Esophagus squamous epithelium (tissue), 5 donors: Measurements from ENCODE around the gene NKIRAS1. TPM values are rescaled to one million over a fixed set of nuclear protein-coding genes. Genes with fewer than 3 reads are reported as not detected.

Experiments used
- DNase-seq: peaks from one replicate; lab custom pipeline; 2025; lab: John Stamatoyannopoulos, UW
- H3K27ac ChIP-seq, 4 donors: fragments of 200-600 bp; sonication (generic); one replicate each; pipeline ENCODE4 v1.5.1; 2016 to 2019; ENCODE audit warnings: mild to moderate bottlenecking in 1 of 4
- H3K27me3 ChIP-seq, 4 donors: fragments of 200-600 bp; sonication (generic); 1 replicate in 3 of 4; 2 replicates in 1 of 4; pipeline versions ENCODE4 v1.5.1 to v1.6.0; 2017 to 2021; ENCODE audit warnings: antibody characterized with exemption in 1 of 4
- H3K36me3 ChIP-seq, 3 donors: fragments of 200-600 bp; sonication (generic); one replicate each; pipeline ENCODE4 v1.5.1; 2016 to 2019
- H3K4me1 ChIP-seq, 3 donors: fragments of 200-600 bp; sonication (generic); one replicate each; pipeline ENCODE4 v1.5.1; 2017 to 2019
- H3K4me3 ChIP-seq, 4 donors: fragments of 200-600 bp; sonication (generic); 1 replicate in 3 of 4; 2 replicates in 1 of 4; pipeline ENCODE4 v1.5.1; 2016 to 2019; ENCODE audit warnings: mild to moderate bottlenecking in 2 of 4, moderate library complexity in 1 of 4
- H3K9me3 ChIP-seq, 3 donors: fragments of 200-600 bp; sonication (generic); one replicate each; pipeline ENCODE4 v1.5.1; 2016 to 2019
- POLR2A ChIP-seq, 4 donors: fragments of 450-650 bp; IDR thresholded peaks; one replicate each; pipeline ENCODE4 v1.6.1; 2017; ENCODE audit warnings: antibody characterized with exemption in 4 of 4, mild to moderate bottlenecking in 4 of 4, moderate library complexity in 3 of 4
- WGBS, 2 donors: methylation state at CpG; one replicate each; pipeline ENCODE4 v1.1.5; 2018; 5-methylcytosine and 5-hydroxymethylcytosine counted together
- intact Hi-C: fragments of 100-400 bp; cut with DNase I; formaldehyde crosslinking; loops from one replicate; pipeline ENCODE4 v1.15.0; 2022
- total RNA-seq, 4 donors: library from RNA; depleted of rRNA; stranded (reverse); fragments of >200 nt; gene quantifications; one replicate each; pipeline ENCODE4 v1.1.0, GENCODE V29; 2016
- TF ChIP-seq, protein P1 (sequence below), 6 experiments: fragments of 450-650 bp in 4 of 6; fragments of 200-600 bp in 2 of 6; sonication (generic) in 2 of 6; IDR thresholded peaks; one replicate each; pipeline ENCODE4 v1.5.1; 2016 to 2019; ENCODE audit warnings: antibody characterized with exemption in 6 of 6, mild to moderate bottlenecking in 4 of 6, moderate library complexity in 4 of 6
- donor health status: DM: yes; HTN: yes; CAD: no.

Gene NKIRAS1
- total RNA-seq, 4 donors from 2014 or later: 5.9 to 11.1 (median 8.4) TPM

DNA sequence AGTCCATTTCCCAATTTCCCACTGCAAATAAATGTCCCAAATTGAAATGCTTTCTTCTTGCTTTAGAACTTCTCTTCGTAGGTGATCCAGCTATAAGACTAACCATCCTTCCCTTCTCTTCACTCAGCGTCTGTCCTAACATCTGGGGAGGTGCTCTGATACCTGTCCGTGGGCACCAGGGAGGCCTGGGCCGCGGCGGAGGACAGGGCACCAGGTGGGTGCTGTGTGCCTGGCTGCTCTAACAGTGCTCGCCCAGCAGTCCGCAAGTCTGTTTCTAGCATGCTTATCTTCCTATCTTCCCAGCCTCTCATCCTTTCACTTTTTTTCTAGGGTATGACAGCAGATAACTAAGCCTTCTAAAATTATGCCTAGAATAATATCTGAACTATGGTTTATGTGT is 37.3 kb downstream of the NKIRAS1 start:
- peaks cover 0 to 17% (median 0%) of the 10 kb centered on the region in 3 donors for H3K36me3 ChIP-seq
- DNase-seq: no peak
- intact Hi-C loops: no loop called here
- H3K9me3 ChIP-seq: no peaks in the 10 kb centered on the region
- H3K4me1 ChIP-seq: peaks cover 0 to 20% (median 7%) of the 10 kb centered on the region in 3 donors
- no peak for TF ChIP-seq POLR2A (IDR thresholded peaks at IDR 0.05)
- TF ChIP-seq, protein P1, sequence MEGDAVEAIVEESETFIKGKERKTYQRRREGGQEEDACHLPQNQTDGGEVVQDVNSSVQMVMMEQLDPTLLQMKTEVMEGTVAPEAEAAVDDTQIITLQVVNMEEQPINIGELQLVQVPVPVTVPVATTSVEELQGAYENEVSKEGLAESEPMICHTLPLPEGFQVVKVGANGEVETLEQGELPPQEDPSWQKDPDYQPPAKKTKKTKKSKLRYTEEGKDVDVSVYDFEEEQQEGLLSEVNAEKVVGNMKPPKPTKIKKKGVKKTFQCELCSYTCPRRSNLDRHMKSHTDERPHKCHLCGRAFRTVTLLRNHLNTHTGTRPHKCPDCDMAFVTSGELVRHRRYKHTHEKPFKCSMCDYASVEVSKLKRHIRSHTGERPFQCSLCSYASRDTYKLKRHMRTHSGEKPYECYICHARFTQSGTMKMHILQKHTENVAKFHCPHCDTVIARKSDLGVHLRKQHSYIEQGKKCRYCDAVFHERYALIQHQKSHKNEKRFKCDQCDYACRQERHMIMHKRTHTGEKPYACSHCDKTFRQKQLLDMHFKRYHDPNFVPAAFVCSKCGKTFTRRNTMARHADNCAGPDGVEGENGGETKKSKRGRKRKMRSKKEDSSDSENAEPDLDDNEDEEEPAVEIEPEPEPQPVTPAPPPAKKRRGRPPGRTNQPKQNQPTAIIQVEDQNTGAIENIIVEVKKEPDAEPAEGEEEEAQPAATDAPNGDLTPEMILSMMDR (IDR thresholded peaks at IDR 0.05): no peak
- 93 to 100% methylated on average over 6 to 8 of the region's 8 CpGs for WGBS, 2 donors
- H3K27ac ChIP-seq: no peak overlapping the region
- no peak overlapping the region for H3K4me3 ChIP-seq
- H3K27me3 ChIP-seq: no peaks in the 10 kb centered on the region

DNA sequence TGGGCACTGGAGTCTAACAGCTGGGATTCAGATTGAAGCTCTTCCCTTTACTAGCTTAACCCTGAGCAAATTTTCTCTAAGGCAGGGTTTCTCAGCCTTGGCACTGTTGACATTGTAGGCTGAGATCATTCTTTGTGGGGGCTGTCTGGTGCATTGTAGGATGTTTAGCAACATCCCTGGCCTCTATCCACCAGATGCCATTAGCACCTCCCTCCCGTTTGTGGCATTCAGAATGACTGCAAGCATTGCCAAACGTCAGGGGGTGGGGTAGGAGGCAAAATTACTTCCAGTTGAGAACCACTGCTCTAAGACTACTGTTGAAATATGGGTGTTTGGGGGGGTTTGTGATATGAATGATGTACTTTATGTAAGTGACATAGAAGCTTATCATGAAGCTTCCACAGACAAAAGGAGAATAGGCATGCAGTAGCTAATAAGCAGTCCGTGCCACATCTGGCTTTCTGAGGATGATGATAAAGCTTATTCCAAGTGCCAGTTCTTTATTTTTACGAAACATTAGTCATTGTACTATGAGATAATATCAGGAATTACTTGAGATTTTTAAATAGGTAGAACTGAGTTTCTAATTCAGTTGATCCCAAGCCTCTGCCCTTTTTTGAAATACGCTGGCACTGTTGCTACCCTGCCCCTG is 39.3 kb downstream of the NKIRAS1 start:
- DNase-seq: no peak
- peaks cover 0 to 33% (median 16%) of the 10 kb centered on the region in 3 donors for H3K4me1 ChIP-seq
- intact Hi-C loops: no loop called here
- no peak overlapping the region for H3K27ac ChIP-seq
- H3K27me3 ChIP-seq: no peaks in the 10 kb centered on the region
- TF ChIP-seq, protein P1 (IDR thresholded peaks at IDR 0.05): no peak
- no peak for TF ChIP-seq POLR2A (IDR thresholded peaks at IDR 0.05)
- 50 to 64% methylated on average over 3 to 5 of the region's 5 CpGs for WGBS, 2 donors
- H3K9me3 ChIP-seq: no peaks in the 10 kb centered on the region
- peaks cover 0 to 12% (median 0%) of the 10 kb centered on the region in 3 donors for H3K36me3 ChIP-seq
- no peak overlapping the region for H3K4me3 ChIP-seq

DNA sequence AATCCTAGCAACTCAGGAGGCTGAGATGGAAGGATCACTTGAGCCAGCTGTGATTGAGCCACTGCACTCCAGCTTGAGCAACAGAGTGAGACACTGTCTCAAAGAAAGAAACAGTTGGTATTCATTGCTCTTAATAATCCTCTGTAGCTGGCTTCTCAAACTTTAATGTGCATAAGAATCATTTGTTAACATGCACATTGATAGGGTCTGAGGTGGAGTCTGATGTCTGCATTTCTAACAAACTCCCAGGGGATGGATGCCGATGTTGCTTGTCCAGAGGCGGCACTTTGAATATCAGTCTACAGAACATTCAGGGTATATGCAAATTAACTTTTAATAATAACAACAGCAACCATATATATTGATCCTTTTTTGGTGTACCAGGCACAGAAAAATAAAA is 39.9 kb downstream of the NKIRAS1 start:
- intact Hi-C loops: no loop called here
- peaks cover 0 to 6% (median 0%) of the 10 kb centered on the region in 3 donors for H3K36me3 ChIP-seq
- H3K27me3 ChIP-seq: no peaks in the 10 kb centered on the region
- no peak overlapping the region for H3K4me3 ChIP-seq
- 58 to 79% methylated on average over 2 of the region's 2 CpGs for WGBS, 2 donors
- no peak for DNase-seq
- TF ChIP-seq, protein P1 (IDR thresholded peaks at IDR 0.05): no peak
- no peak for TF ChIP-seq POLR2A (IDR thresholded peaks at IDR 0.05)
- H3K9me3 ChIP-seq: no peaks in the 10 kb centered on the region
- H3K27ac ChIP-seq: no peak overlapping the region
- peaks cover 0 to 33% (median 16%) of the 10 kb centered on the region in 3 donors for H3K4me1 ChIP-seq

DNA sequence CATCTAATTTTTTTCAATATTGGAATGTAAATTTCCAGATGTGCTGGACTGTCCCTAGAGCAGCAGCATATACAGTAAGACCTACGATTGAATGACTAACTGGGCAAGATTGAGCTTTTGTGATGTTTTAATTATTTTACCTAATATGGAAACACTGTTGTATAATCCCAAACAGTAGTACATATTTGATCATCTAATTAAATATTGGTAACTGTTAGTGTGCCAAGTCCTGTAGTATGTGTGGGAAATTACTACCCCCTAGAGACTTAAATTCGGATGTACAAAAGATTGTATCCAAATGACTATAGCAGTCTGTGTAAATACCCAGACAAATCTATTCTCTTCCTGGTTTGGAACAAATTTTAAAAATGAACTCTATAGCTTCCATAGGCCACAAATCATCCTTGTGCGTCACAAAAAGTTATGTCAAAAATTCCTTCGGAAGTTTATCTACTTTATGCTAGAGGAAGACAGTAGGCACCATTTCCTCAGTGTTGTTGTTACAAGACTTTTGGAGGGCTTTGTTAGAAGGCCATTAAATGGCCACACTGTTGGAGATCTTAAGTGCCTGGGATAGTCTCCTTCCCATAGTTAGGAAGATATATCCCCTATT is 41.6 kb downstream of the NKIRAS1 start:
- no peak overlapping the region for H3K27ac ChIP-seq
- no peak overlapping the region for H3K4me3 ChIP-seq
- no peak for DNase-seq
- no peaks in the 10 kb centered on the region for H3K9me3 ChIP-seq
- peaks cover 0 to 35% (median 16%) of the 10 kb centered on the region in 3 donors for H3K4me1 ChIP-seq
- WGBS, 2 donors: 63 to 66% methylated on average over 4 of the region's 4 CpGs
- intact Hi-C loops: no loop called here
- no peak for TF ChIP-seq POLR2A (IDR thresholded peaks at IDR 0.05)
- TF ChIP-seq, protein P1 (IDR thresholded peaks at IDR 0.05): no peak
- H3K27me3 ChIP-seq: no peaks in the 10 kb centered on the region
- H3K36me3 ChIP-seq: no peaks in the 10 kb centered on the region

DNA sequence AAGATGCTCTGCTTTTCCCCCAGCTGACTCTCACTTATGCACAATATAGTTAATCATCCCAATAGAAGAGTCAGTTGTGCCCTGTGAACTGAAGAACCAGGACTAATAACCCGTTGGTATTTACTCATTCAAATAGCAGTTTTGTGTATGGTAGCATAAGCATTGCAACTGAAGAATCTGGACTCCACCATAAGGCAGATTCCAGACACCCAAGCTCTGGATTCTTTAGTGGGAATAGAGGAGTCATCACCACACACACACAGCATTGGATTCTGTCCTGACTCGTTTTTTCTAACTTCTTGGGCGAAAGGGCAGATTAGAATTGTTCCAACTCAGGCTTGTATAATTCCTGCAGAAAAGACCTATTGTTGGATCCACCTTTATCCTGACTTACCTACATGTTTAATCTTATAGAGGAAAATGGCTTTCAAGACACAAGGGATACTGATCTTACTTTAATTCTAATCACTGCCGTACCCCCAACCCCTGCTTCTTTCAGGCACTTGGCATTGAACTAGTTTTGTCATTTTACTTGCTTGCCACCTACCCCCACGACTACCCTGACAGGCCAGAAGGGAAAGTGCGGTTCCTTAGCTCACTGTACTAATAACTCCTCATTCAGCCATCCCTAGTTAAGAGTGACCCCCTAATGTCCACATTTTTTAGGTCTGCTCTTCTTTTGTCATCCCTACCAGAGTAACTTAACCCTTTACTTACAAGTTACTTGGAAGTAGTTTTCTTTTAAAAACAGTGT is 42.3 kb downstream of the NKIRAS1 start:
- H3K27me3 ChIP-seq: no peaks in the 10 kb centered on the region
- no peak overlapping the region for H3K4me3 ChIP-seq
- intact Hi-C loops: no loop called here
- no peaks in the 10 kb centered on the region for H3K36me3 ChIP-seq
- no peak for DNase-seq
- H3K4me1 ChIP-seq: peaks cover 0 to 38% (median 16%) of the 10 kb centered on the region in 3 donors
- H3K9me3 ChIP-seq: no peaks in the 10 kb centered on the region
- 42 to 43% methylated on average over 6 of the region's 6 CpGs for WGBS, 2 donors
- no peak for TF ChIP-seq POLR2A (IDR thresholded peaks at IDR 0.05)
- TF ChIP-seq, protein P1 (IDR thresholded peaks at IDR 0.05): no peak
- no peak overlapping the region for H3K27ac ChIP-seq
